Measurements from ENCODE around the gene TXNL4A.

GRCh38 chr18:79942786-79943607 is 45.4 kb downstream of the TXNL4A start:
- TF ChIP-seq RXRA (IDR thresholded peaks at IDR 0.05; ENCODE audit: borderline replicate concordance, low read depth) (no peak), CTCF (IDR thresholded peaks at IDR 0.05) (no peak), USF2 (IDR thresholded peaks at IDR 0.05; ENCODE audit: borderline replicate concordance, low read depth, low read length) (no peak), EZH2phosphoT487 (IDR thresholded peaks at IDR 0.05; ENCODE audit: borderline replicate concordance, low read depth) (no peak), RAD21 (IDR thresholded peaks at IDR 0.05; ENCODE audit: low read length) (no peak)

Data from SK-N-SH (cell line).